Brain pericyte (primary cell): ENCODE data around the gene ARL15.
"Not testable (repeated sequence)": the region's sequence is repeated elsewhere in the genome, so short reads cannot be mapped to it uniquely, and the experiment has no call there.

Source experiments
- DNase-seq: peaks from one replicate; pipeline ENCODE4 v3.0.0-alpha.2; 2012; ENCODE audit warnings: low read depth, low spot score

Gene ARL15

DNA sequence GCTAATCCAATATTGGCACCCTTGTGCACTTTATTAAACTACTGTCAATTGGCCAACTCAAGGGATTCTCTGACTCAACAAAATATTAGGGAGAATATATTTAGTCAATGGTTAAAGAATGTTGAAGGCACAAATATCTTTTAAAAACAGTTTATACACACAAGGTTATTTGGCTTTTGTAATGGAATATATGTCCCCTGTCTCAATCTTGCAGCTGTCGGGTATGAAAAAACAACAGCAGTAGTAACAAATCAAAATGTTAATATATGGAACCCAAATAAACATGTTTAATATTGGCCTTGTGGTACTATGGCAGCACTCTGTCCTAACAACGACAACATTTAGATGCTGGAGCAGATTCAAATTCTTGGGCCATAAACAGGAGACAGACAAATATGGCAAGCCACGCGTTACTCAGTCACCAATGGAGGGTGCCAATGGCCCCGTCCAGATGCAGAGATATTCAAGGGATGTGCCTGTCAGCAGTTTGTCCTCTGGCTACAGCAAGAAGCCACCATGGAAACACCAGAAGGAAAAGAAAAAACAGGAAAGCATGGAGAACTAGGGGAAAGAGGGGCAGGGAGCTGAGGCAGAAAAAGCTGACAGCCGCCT lies 408.0 kb downstream of the ARL15 start:
- no peak for DNase-seq

DNA sequence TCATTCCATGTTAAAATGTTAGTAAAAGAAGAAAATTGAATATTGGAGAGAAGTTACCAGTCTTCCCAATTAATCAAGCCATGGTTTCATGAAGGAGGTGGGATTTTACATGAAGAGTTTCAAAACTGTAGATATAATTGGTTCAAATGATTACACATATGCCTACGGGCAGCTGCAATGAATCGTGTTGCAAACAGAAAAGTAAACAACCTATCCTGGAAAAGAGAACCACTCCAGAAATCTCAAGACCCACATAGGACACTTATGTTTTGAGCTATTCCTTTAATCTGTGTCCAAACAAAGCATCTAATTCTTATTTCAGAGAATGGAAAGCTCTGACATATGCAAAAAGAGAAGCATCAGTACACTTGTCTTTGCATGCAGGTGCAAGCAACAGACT lies 409.7 kb downstream of the ARL15 start:
- no peak for DNase-seq

DNA sequence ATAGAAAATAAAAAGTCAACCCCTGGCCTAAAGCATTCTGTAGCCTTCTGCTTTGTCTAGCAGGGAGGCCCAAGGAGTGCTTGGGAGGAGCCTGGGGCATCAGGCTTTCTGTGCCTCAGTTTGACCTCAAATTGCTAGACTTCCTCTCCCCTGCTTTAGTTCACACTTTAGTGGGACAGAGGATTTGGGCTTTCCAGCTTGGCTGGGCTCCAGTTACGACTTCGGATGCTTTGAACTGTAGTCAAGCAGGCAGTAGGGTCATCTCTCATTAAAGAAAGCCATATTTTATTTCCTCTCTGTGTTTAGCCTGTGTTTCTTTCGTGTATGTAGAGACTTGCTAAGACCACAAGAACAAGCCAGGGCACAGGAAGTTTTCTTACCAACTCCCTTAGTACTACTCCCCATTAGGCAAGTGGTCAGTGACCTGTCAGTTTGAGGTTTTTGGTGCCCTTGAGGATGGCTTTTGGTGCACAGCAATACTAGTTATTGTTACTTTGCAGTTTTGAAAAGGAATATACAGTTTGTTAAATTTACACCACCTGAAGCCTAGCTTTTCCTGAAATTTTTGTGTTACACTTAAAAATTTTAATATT lies 415.2 kb downstream of the ARL15 start:
- no peak for DNase-seq

DNA sequence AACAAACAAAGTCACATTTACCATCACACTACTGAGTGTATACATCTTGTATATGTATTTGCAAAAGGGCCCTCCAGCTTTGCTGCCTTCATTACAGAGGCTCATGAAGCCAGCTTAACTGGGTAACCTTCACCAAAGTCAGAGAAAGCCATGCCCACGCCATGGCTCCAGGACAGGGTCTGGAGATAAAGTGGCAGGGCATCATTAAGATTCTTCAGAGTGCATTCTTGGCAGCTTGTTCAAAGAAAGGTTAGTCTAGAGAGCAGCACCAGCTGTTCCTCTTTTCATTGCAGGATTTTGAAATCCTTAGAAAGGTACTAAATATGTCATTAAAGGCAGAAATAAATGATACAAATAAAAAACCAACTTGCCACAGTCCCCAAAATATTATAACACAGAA lies 416.7 kb downstream of the ARL15 start:
- DNase-seq = no peak

DNA sequence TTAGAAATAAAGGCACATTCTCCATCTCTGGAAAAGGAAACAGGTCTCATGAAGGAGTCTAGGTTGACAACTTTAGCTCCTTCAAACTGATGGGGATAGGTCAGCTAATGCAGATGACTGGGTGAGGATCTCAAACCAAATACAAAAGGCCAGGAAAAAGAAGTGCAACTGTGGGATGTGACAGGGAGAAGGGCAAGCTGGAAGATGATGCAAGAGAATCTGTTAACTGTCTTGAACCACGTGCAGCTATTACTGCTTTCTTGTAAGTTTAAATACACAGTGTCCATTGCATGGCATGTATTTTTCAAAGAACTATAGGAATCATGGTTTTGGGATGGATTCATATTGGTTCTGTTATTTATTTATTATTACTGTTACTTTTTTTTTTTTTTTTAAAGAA lies 418.1 kb downstream of the ARL15 start:
- DNase-seq = no peak

DNA sequence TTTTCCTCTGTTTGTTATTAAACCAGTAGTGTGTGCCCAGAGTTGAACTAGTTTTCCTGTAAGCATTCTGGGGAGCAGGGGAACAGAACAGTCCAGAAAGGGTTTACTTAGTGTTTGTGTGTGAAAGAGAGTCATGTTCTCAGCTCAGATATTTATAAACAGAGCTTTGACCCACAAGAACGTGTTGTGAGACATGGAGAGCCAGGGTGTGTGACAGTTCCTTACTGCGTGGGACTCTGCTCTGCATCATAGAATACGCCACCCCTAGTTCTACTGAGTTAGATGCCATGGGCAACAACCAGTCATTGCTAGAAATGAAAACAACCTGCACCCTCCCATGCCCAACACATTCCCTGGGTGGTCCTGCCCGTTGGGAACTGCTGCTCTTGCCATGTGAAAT lies 419.2 kb downstream of the ARL15 start:
- DNase-seq = no peak

DNA sequence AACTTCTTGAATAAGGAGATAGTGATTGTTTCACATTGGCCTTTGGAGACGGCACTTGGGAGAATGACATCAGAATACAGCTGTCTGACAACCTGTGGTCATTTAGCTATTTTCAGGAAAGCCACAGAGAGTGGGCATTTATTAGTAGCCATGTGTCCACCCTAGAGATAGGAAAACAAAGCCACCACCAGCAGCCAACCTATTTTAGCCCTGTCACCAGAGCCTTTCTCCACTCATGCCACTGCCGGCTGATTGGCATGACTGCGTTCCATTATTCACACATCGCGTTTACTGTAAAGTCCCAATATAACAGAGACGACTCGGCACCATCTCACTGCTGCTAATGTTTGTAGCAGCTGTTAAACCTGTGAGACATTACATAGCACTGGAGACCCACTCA lies 419.9 kb downstream of the ARL15 start:
- DNase-seq = no peak

DNA sequence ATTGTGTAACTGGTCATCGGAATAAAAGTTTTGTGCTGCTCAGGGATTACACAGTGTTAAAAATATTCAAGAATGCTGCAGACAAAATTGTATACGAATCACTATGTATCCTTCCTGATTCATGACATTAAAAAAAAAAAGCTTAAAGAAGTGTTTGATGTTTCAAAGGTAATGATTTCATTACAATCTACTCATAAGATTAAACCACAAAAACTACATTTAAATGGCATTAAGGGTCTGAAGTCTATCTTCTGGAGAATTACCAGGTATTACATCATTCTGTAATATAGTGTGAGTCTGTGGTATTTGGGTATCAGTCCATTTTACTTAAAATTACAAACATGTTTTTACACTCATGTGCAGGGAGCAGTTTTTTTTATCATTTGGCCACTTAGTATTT lies 425.5 kb downstream of the ARL15 start:
- DNase-seq = no peak

DNA sequence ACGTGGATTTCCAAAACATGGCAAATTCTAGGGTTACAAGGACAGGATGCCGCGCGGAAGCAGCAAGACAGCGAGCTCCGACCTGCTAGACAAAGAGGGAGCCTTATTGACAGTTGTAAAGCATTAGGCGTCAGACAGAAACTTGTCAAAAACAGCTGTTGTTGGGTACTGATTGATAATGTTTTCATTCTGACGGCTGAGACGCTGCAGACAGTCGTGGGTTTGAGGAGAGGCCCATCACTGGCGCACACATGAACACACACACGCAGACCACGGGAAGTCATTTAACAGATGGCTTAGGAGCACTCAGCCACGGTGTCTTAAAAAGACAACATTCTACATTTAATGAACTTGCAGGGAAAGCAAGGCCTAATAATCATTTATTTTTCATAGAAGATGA lies 426.0 kb downstream of the ARL15 start:
- no peak for DNase-seq

DNA sequence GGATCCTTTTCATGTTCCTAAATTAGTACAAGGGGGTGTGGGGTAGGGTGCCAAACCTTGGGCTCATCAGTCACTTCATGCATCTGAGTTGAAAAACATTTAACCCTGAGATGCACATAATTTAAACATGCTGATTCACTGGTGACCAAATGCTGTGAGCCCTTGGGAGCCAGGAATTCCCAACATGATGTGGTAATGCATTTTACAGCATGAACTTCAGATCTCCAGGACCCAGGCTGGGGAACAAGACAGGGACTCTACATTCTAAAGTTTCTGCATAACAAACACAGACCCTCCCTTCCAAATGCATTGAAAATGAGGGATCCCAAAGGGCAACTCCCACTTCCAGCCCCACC lies 427.7 kb downstream of the ARL15 start:
- no peak for DNase-seq

DNA sequence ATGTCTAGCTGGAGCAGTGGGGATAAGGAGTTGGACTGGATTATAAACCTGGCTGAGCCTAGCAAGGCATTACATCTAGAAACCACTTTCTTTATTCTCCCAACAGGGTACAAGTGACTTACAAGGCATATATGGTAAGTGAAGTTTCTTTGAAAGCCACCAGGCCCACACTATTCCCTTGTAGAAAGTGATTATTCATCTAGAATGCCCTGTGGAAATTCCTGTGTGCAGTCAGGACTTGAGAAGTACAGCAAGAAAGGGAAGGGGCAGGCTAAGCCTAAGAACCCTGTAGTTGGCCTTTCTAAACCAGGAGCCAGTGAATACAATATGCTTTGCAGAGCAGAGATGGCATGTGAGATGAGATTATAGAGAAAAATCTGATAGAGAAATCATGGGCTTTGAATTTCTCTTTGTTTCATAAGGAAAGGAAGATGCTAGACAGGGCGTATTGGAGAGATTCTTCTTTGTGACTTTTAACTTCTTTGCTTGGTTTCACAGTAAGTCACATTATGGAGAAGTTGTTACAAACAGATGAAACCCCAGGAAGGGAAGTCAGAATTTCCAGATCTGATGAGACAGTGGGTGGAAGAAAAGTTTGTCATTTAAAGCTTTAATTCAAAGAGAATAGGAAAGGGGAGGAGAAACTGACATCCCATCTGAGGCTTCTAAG lies 428.2 kb downstream of the ARL15 start:
- no peak for DNase-seq

DNA sequence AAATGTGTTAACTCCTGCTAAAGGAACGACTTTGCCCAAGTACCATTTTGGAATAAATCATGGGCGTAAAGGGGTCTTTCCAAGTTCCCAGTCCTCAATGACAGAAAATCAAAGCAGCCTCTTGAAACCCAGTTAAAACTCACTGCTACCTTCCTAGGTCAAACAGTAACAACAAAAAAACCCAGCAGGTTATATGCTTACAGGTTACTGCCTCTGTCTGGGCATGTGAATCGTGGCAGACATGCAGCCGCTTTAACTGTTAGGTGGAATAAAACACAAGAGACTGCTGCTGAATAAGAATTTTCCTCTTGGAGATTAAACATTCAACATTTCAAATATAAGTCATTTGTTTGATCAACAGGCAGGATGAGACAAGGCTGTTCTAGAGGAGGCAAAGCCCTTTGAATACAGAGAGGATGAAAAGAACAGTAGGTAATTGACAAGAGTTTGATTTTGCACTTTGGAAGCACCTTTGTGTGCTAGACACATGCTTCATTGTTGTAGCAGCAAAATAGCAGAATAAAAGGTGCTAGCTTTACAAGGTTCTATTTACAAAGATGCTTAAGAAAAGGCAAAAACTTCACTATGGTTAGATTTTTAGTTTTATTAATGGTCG lies 430.6 kb downstream of the ARL15 start:
- DNase-seq = no peak

DNA sequence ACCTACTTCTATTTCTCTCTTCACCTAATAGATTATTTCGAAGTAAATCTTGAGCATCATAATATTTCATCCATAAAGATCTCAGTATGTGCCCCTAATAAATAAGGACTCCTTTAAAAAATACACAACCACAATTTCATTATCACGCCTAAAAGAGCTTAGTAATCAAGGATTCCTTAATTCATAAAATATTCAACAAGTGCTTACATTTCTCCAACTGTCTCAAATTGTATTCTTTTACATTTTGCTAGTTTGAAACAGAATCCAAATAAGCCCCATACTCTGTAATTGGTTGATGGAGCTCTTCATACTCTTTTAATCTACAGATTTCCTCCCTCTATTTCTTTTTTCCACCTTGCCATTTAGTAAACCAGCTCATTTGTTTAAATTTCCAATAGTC lies 432.4 kb downstream of the ARL15 start:
- no peak for DNase-seq

DNA sequence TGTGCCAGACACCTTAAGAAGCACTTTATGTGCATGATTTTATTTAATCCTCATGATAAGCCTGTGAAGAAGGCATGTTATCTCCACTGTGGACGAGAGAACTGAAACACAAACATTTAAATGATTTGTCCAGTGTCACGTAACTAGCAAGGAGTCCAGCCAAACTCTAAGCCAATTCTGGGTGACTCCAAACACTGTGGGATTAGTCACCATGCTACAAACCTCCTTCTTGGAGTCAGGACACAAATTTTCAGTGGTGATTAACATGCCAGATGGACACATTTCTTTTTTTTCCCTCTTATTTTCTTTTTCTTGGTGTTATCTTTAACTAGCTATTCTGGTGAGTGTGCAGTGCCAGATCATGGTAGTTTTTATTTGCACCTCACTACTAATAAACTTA lies 433.1 kb downstream of the ARL15 start:
- no peak for DNase-seq

DNA sequence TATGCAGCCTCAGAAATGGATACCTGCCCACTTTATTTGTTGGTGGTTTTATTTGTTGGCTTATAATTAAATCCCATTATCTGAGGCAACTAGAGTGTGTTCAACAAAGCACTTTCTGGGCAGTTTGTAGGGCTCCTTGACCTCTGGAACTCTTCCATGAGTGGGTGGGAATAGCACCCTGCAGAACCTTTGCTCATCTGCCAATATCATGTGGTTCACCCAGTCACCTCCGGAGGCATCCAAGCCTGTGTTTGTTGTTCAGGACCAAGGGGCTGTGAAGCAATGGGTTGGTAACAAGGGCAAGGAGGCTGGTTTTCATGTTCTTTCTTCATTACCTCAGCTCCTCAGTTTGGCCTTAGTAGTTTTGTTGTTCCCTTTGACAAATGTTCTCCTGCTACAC lies 436.0 kb downstream of the ARL15 start:
- DNase-seq = no peak

DNA sequence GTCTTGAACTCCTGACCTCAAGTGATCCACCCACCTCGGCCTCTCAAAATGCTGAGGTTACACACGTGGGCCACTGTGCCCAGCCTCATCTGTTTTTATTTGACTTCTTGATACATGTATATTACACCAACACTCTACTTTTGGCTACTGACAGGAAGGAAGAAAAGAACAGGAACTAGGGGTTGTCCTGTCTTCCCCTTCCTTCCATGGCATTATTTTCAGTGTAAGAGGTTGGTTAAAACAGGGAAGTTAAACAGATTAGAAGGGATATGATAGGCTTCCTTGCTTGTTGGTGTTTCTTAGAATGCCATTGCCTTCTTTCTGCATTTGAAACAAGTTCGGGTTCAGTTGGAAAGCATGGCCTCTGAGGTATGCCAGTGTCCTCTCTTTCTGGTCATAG lies 437.1 kb downstream of the ARL15 start:
- no peak for DNase-seq

DNA sequence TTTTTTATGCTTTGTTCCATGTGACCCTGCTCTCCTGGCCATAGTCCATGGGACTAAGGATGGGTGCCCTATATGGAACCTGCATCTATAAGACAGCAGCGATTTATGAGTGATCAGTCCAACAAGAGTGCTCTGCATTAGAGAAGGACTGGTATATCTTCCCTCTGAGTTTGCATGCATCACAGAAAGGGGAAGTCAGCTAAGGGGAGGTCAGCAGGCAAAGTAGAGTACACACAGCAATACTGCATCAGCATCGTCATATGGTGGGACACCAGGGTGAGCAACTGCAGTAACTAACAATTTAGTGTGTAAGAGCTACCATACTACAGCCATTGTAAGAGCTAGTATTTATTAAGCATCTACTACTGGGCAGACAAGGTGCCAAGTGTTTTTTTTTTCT lies 438.6 kb downstream of the ARL15 start:
- DNase-seq = no peak

DNA sequence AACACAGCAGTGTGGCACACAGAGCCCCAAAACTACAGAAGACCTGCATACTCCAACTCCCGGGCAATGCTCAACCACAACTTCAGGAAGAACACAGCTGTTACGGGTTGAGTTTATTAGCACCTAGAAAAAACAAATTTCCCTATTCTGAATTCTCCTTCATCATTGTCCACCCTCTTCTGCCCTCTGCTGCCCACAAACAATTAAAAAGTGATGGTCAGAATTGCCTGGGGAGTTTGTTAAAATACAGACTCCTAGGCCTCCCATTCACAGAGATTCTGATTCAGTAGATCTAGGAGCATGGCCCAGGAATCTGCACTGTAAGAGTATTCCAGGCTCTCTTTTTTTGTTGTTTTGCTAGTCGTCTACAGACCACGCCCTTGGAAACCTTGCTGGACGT lies 439.3 kb downstream of the ARL15 start:
- DNase-seq = no peak

DNA sequence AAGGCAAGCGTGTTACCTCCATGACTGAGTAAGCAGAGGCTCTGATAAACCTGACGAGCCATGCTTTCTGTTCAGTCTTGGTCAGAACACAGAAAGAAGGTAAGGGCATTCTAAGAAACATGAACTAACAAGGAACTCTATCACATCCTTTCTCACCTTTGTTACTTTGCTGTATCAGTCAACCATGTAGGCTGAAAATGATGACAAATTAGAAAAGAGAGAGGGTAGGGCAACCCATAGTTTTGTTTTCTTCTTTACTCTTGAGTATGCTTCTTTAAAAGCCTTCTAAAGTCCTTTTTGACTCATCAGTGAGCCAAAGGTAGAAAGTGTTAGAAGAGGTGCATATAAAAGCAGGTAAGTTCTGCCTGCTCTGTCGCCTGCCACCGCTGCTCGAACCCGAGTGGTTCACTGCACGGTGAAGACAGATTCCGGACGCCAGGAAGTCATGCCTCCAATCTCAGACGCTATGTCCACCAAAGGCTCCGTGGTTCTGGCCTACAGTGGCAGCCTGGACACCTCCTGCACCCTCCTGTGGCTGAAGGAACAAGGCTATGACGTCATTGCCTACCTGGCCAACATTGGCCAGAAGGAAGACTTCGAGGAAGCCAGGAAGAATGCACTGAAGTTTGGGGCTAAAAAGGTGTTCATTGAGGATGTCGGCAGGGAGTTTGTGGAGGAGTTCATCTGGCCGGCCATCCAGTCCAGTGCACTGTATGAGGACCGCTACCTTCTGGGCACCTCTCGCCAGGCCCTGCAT lies 451.5 kb downstream of the ARL15 start:
- no peak for DNase-seq

DNA sequence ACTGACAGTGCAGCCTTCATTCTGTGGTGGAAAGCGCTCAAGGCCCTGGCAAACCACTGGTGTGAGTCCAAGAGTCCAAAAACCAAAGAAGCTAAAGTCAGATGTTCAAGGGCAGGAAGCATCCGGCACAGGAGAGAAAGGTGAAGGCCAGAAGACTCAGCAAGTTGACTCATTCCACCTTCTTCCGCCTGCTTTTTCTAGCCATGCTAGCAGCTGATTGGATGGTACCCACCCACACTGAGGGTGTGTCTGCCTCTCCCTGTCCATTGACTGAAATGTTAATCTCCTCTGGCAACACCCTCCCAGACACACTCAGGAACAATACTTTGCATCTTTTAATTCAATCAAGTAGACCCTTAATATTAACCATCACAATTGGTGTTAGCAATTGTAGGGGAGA lies 453.9 kb downstream of the ARL15 start:
- DNase-seq = no peak

DNA sequence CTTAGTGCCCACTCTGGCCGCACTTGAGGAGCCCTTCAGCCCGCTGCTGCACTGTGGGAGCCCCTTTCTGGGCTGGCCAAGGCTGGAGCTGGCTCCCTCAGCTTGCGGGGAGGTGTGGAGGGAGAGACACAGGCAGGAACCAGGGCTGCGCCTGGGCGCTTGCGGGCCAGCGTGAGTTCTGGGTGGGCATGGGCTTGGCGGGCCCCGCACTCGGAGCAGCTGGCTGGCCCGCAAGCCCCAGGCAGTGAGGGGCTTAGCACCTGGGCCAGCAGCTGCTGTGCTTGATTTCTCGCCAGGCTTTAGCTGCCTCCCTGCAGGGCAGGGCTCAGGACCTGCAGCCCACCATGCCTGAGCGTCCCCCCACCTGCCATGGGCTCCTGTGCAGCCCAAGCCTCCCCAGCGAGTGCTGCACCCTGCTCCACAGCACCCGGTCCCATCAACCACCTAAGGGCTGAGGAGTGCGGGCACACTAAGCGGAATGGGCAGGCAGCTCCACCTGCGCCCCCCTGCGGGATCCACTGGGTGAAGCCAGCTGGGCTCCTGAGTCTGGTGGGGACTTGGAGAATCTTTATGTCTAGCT lies 473.4 kb downstream of the ARL15 start:
- DNase-seq = not testable (repeated sequence)

DNA sequence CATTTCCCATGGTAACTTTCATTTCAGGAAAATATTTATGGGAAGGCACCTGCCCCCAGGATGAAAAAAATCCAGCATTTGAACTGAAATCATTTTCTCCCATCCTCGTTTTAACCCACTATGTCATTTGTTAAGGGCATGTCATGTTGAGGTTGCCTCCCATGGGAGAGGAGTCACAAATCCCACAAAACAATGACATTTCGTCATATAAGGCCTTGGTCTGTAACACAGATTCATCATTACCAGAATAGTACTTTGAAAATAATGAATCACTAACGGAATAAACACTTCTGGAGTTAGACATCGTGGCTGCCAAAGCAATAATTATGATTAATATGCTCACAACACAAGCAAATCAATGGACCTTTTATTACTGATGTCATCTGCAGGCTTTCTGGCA lies 475.9 kb downstream of the ARL15 start:
- DNase-seq = no peak
